IMR-90 (cell line): ENCODE measurements around the gene CD80. TPM values are rescaled to one million over a fixed set of nuclear protein-coding genes. Genes with fewer than 3 reads are reported as not detected.

ENCODE experiments used
- ATAC-seq: fragments of 200-7000 bp; cut with Tn5 transposase; 2 replicates; pipeline ENCODE4 v1.9.1; 2020; ENCODE audit warnings: low read depth, mild to moderate bottlenecking, moderate library complexity
- BruUV-seq: library from RNA; stranded (reverse); fragments of 400-500 nt; replicated peaks from 2 replicates; lab custom pipeline; 2021; lab: Mats Ljungman, UMichigan
- CTCF ChIA-PET: fragments of 300-600 bp; formaldehyde crosslinking; extraction: SDS; loops from one replicate; lab custom pipeline; 2021; ENCODE audit warnings: antibody characterized with exemption; lab: Yijun Ruan, JAX
- POLR2A ChIA-PET: fragments of 300-600 bp; sonication (Branson Sonifier 250); formaldehyde crosslinking; loops from one replicate; lab custom pipeline; 2022; ENCODE audit warnings: antibody characterized with exemption; ENCODE audit not compliant: unreplicated experiment; lab: Charles Lee
- DNase-seq: peaks from one replicate; pipeline ENCODE4 v3.0.0; 2013
- H2AFZ ChIP-seq: replicated peaks from 2 replicates; pipeline ENCODE3; 2013; ENCODE audit warnings: low read length, mild to moderate bottlenecking; ENCODE audit not compliant: poor library complexity
- H2AK5ac ChIP-seq: 2 replicates; pipeline ENCODE4 v1.6.1; 2013; ENCODE audit warnings: low read depth, low read length, inconsistent platforms
- H2AK9ac ChIP-seq: replicated peaks from 2 replicates; pipeline ENCODE3; 2013; ENCODE audit warnings: mild to moderate bottlenecking, low read depth, low read length, moderate library complexity; ENCODE audit not compliant: poor library complexity
- H2BK120ac ChIP-seq: 2 replicates; pipeline ENCODE4 v1.6.1; 2013; ENCODE audit warnings: low read depth, low read length, inconsistent platforms
- H2BK15ac ChIP-seq: 3 replicates; pipeline ENCODE4 v1.6.1; 2013; ENCODE audit warnings: low read depth, low read length, inconsistent platforms
- H2BK20ac ChIP-seq: 2 replicates; pipeline ENCODE4 v1.6.1; 2013; ENCODE audit warnings: low read depth, mild to moderate bottlenecking, inconsistent platforms, low read length, moderate library complexity
- H2BK5ac ChIP-seq: 2 replicates; pipeline ENCODE4 v1.6.1; 2013; ENCODE audit warnings: mild to moderate bottlenecking, low read depth, low read length, inconsistent platforms; ENCODE audit not compliant: poor library complexity, severe bottlenecking
- H3K14ac ChIP-seq: replicated peaks from 2 replicates; pipeline ENCODE4 v1.6.1; 2013; ENCODE audit warnings: low read depth, low read length, inconsistent platforms
- H3K18ac ChIP-seq: 2 replicates; pipeline ENCODE4 v1.6.1; 2013; ENCODE audit warnings: low read depth, low read length, control low read depth
- H3K23ac ChIP-seq: 2 replicates; pipeline ENCODE4 v1.6.1; 2013; ENCODE audit warnings: low read depth, low read length, inconsistent platforms
- H3K27ac ChIP-seq: 2 replicates; pipeline ENCODE4 v1.5.1; 2013; ENCODE audit warnings: mild to moderate bottlenecking, control low read depth, low read length; ENCODE audit not compliant: insufficient read depth
- H3K27me3 ChIP-seq: 2 replicates; pipeline ENCODE4 v1.6.1; 2013; ENCODE audit warnings: low read length; ENCODE audit not compliant: control insufficient read depth, insufficient read depth
- H3K36me3 ChIP-seq: 2 replicates; pipeline ENCODE4 v1.6.1; 2013; ENCODE audit warnings: low read length, mixed read lengths; ENCODE audit not compliant: control insufficient read depth, insufficient read depth
- H3K4ac ChIP-seq: 2 replicates; pipeline ENCODE4 v1.6.1; 2013; ENCODE audit warnings: low read depth, low read length, inconsistent platforms
- H3K4me1 ChIP-seq: 2 replicates; pipeline ENCODE4 v1.6.1; 2013; ENCODE audit warnings: low read length, mixed read lengths; ENCODE audit not compliant: control insufficient read depth, insufficient read depth
- H3K4me2 ChIP-seq: 2 replicates; pipeline ENCODE4 v1.6.1; 2013; ENCODE audit warnings: low read depth, mild to moderate bottlenecking, control low read depth, low read length, moderate library complexity
- H3K4me3 ChIP-seq: 2 replicates; pipeline ENCODE4 v1.5.1; 2013; ENCODE audit warnings: low read depth, mild to moderate bottlenecking, control low read depth, low read length, moderate library complexity; ENCODE audit not compliant: insufficient read depth
- H3K56ac ChIP-seq: 2 replicates; pipeline ENCODE4 v1.6.1; 2013; ENCODE audit warnings: low read length, inconsistent platforms; ENCODE audit not compliant: insufficient read depth; ENCODE audit errors: extremely low read depth
- H3K79me1 ChIP-seq, 2 experiments: 2 replicates each; pipeline ENCODE4 v1.6.1; 2013; ENCODE audit warnings: low read length in 2 of 2, inconsistent platforms in 1 of 2, low read depth in 1 of 2
- H3K9ac ChIP-seq: 2 replicates; pipeline ENCODE4 v1.6.1; 2013; ENCODE audit warnings: low read depth, low read length, control low read depth
- H3K9me1 ChIP-seq: 2 replicates; pipeline ENCODE4 v1.6.1; 2013; ENCODE audit warnings: low read length, inconsistent platforms; ENCODE audit not compliant: insufficient read depth
- H3K9me3 ChIP-seq: 2 replicates; pipeline ENCODE4 v1.6.1; 2013; ENCODE audit warnings: low read length; ENCODE audit not compliant: control insufficient read depth, insufficient read depth
- H4K20me1 ChIP-seq: 2 replicates; pipeline ENCODE4 v1.6.1; 2013; ENCODE audit warnings: low read length, inconsistent platforms; ENCODE audit not compliant: insufficient read depth
- H4K5ac ChIP-seq: 2 replicates; pipeline ENCODE4 v1.6.1; 2013; ENCODE audit warnings: mild to moderate bottlenecking, low read depth, low read length, control low read depth
- H4K8ac ChIP-seq, 2 experiments: 2 replicates each; pipeline ENCODE4 v1.6.1; 2013; ENCODE audit warnings: low read depth in 2 of 2, low read length in 2 of 2, control low read depth in 1 of 2, inconsistent platforms in 1 of 2
- H4K91ac ChIP-seq: 2 replicates; pipeline ENCODE4 v1.6.1; 2013; ENCODE audit warnings: low read depth, low read length, inconsistent platforms; ENCODE audit not compliant: insufficient read depth
- CHD1 ChIP-seq: IDR thresholded peaks from 2 replicates; pipeline ENCODE4 v1.6.1; 2012; ENCODE audit warnings: low read depth, low read length, improper control_type of control experiment
- ELK1 ChIP-seq: fragments of 150-350 bp; IDR thresholded peaks from 2 replicates; pipeline ENCODE4 v1.6.1; 2016; ENCODE audit warnings: low read depth, mild to moderate bottlenecking, low read length, moderate library complexity, borderline replicate concordance
- MAZ ChIP-seq: IDR thresholded peaks from 2 replicates; pipeline ENCODE4 v1.6.1; 2012; ENCODE audit warnings: low read depth, mild to moderate bottlenecking, low read length, improper control_type of control experiment, moderate library complexity, borderline replicate concordance
- NFE2L2 ChIP-seq: fragments of 150-350 bp; IDR thresholded peaks from 2 replicates; pipeline ENCODE4 v1.6.1; 2016; ENCODE audit warnings: low read depth, mild to moderate bottlenecking, low read length
- RAD21 ChIP-seq: IDR thresholded peaks from 2 replicates; pipeline ENCODE4 v1.6.1; 2012; ENCODE audit warnings: low read length, improper control_type of control experiment
- RFX5 ChIP-seq: IDR thresholded peaks from 2 replicates; pipeline ENCODE4 v1.8.0; 2012; ENCODE audit warnings: low read depth, mild to moderate bottlenecking, low read length, moderate library complexity
- SMC3 ChIP-seq: fragments of 150-350 bp; IDR thresholded peaks from 2 replicates; pipeline ENCODE4 v1.6.1; 2016; ENCODE audit warnings: low read depth, mild to moderate bottlenecking, antibody characterized with exemption, low read length, moderate library complexity
- WGBS, 2 experiments: methylation state at CpG; one replicate each; pipeline versions ENCODE4 v1.1.5 to v1.1.7; 2013; ENCODE audit warnings: missing lambda C conversion rate in 2 of 2; ENCODE audit not compliant: insufficient read length in 1 of 2; ENCODE audit errors: extremely low coverage in 2 of 2; 5-methylcytosine and 5-hydroxymethylcytosine counted together
- dilution Hi-C: fragments of 300-500 bp; cut with HindIII; formaldehyde crosslinking; loops from one replicate; pipeline ENCODE4 v1.14.3; 2018; ENCODE audit warnings: low sequenced_read_pairs; ENCODE audit not compliant: unreplicated experiment
- in situ Hi-C: fragments of 300-500 bp; cut with MboI; formaldehyde crosslinking; loops from 3 replicates; pipeline ENCODE4 v1.14.3; 2019; ENCODE audit warnings: low sequenced_read_pairs, inconsistent platforms, mixed read lengths
- intact Hi-C: fragments of 100-400 bp; cut with micrococcal nuclease; formaldehyde crosslinking; loops from 2 replicates; pipeline ENCODE4 v1.10.0; 2022
- polyA plus RNA-seq, 3 experiments: library from polyadenylated mRNA; depleted of rRNA; stranded (reverse); fragments of >200 nt; gene quantifications; 2 replicates each; pipeline ENCODE4 v1.2.3, GENCODE V29; 2012; ENCODE audit warnings: low replicate concordance in 1 of 3
- total RNA-seq: library from RNA; depleted of rRNA; stranded (reverse); fragments of >200 nt; gene quantifications from 2 replicates; pipeline ENCODE4 v1.2.3, GENCODE V29; 2012
- TF ChIP-seq, protein P1 (sequence below): conservative IDR thresholded peaks from 2 replicates; pipeline ENCODE4 v1.5.1; 2012; ENCODE audit warnings: mild to moderate bottlenecking, low read depth, low read length, improper control_type of control experiment

Gene CD80
- total and polyA plus RNA-seq, 2 of the 4 experiments (the other 2 are of a cell fraction), result not detected

DNA sequence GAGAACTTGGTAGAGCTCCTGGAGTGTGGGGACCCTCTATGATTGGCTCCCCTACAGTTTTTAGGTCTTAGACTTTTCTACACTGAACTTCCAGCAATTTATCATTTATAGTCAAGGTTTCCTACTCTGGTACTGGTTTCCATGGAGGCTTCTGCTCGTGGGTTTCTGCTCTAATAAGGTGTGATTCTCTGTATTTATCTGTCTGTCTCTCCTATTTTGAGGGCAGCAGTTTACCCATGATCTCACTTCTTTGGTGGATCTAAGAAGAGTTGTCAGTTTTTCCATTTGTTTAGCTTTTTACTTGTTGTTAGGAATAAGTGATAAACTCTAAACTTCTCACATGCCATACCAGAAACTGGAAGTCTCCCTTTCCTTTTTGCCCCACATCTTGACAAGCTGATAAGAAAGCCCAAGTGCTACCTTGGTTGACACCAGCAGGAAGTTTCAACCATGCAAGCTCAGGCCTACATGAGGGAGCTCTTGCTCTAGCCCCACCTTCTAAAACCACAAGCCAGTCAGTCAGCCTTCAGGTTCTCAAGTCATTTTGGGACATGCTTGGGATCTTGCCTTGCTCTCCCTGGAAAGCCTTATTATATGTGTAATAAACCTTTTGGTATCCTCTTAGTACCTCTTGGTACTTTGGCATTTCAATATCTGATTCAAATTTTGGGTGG is 51.1 kb downstream of the CD80 start:
- no peak overlapping the region for H3K18ac ChIP-seq
- no peak overlapping the region for H3K4me2 ChIP-seq
- H3K27ac ChIP-seq, result no peak overlapping the region
- ATAC-seq (no peak), DNase-seq (no peak)
- WGBS, 2 experiments, result no CpG with 5 or more reads among the region's 1 CpG
- 0 out of 2 replicates have a peak, but pooled peaks cover 3% of the 10 kb centered on the region for H3K9me1 ChIP-seq
- no peak overlapping the region for H2AK5ac ChIP-seq
- no peak overlapping the region for H2BK20ac ChIP-seq
- no peak overlapping the region for H2BK15ac ChIP-seq
- ChIA-PET CTCF (no interaction called here), POLR2A (interaction anchor here (0.7 kb wide), 1 partner anchor 212 kb away, joined by 4 read pairs; no protein-coding TSS in a partner anchor)
- intact Hi-C loops (no loop called here), in situ Hi-C loops (loop anchor here (25.0 kb wide), 1 partner anchor 179 kb away; the partner anchor contains the start of gene COX17), dilution Hi-C loops (no loop called here)
- H3K36me3 ChIP-seq, result peaks cover 21% of the 10 kb centered on the region
- no peak overlapping the region for H3K9ac ChIP-seq
- no peaks in the 10 kb centered on the region for H3K4me1 ChIP-seq
- no peak overlapping the region for H2AK9ac ChIP-seq
- no peaks in the 10 kb centered on the region for H3K27me3 ChIP-seq
- H4K20me1 ChIP-seq, result no peaks in the 10 kb centered on the region
- H3K9me3 ChIP-seq, result no peaks in the 10 kb centered on the region
- H3K56ac ChIP-seq, result no peak overlapping the region
- H3K79me1 ChIP-seq, result peaks cover 7 to 9% of the 10 kb centered on the region in 2 experiments
- H3K4ac ChIP-seq, result no peak overlapping the region
- no peak overlapping the region for H4K8ac ChIP-seq
- H2BK5ac ChIP-seq, result no peak overlapping the region
- no peak overlapping the region for H3K23ac ChIP-seq
- no peak overlapping the region for H2BK120ac ChIP-seq
- BruUV-seq, result no TSS peak
- no peak overlapping the region for H3K4me3 ChIP-seq
- TF ChIP-seq NFE2L2 (no peak), CHD1 (no peak), RAD21 (no peak), RFX5 (no peak), MAZ (no peak), ELK1 (no peak), SMC3 (no peak)
- TF ChIP-seq, protein P1, sequence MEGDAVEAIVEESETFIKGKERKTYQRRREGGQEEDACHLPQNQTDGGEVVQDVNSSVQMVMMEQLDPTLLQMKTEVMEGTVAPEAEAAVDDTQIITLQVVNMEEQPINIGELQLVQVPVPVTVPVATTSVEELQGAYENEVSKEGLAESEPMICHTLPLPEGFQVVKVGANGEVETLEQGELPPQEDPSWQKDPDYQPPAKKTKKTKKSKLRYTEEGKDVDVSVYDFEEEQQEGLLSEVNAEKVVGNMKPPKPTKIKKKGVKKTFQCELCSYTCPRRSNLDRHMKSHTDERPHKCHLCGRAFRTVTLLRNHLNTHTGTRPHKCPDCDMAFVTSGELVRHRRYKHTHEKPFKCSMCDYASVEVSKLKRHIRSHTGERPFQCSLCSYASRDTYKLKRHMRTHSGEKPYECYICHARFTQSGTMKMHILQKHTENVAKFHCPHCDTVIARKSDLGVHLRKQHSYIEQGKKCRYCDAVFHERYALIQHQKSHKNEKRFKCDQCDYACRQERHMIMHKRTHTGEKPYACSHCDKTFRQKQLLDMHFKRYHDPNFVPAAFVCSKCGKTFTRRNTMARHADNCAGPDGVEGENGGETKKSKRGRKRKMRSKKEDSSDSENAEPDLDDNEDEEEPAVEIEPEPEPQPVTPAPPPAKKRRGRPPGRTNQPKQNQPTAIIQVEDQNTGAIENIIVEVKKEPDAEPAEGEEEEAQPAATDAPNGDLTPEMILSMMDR, result no peak
- no peak overlapping the region for H4K91ac ChIP-seq
- no peak overlapping the region for H2AFZ ChIP-seq
- no peak overlapping the region for H3K14ac ChIP-seq
- H4K5ac ChIP-seq, result no peak overlapping the region
